GM21423 (cell line): ENCODE measurements around the gene GJB3.
"Not testable (repeated sequence)": the region's sequence is repeated elsewhere in the genome, so short reads cannot be mapped to it uniquely, and the experiment has no call there.

Experiments
- ATAC-seq: cut with Tn5 transposase; IDR thresholded peaks from one replicate; pipeline ENCODE4 v1.9.1; 2021; ENCODE audit warnings: mild to moderate bottlenecking, moderate library complexity; ENCODE audit not compliant: unreplicated experiment

The GJB3 gene

DNA sequence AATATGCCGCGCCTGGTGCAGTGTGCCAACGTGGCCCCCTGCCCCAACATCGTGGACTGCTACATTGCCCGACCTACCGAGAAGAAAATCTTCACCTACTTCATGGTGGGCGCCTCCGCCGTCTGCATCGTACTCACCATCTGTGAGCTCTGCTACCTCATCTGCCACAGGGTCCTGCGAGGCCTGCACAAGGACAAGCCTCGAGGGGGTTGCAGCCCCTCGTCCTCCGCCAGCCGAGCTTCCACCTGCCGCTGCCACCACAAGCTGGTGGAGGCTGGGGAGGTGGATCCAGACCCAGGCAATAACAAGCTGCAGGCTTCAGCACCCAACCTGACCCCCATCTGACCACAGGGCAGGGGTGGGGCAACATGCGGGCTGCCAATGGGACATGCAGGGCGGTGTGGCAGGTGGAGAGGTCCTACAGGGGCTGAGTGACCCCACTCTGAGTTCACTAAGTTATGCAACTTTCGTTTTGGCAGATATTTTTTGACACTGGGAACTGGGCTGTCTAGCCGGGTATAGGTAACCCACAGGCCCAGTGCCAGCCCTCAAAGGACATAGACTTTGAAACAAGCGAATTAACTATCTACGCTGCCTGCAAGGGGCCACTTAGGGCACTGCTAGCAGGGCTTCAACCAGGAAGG, 4.3 kb downstream of the GJB3 start:
- ATAC-seq: no peak

DNA sequence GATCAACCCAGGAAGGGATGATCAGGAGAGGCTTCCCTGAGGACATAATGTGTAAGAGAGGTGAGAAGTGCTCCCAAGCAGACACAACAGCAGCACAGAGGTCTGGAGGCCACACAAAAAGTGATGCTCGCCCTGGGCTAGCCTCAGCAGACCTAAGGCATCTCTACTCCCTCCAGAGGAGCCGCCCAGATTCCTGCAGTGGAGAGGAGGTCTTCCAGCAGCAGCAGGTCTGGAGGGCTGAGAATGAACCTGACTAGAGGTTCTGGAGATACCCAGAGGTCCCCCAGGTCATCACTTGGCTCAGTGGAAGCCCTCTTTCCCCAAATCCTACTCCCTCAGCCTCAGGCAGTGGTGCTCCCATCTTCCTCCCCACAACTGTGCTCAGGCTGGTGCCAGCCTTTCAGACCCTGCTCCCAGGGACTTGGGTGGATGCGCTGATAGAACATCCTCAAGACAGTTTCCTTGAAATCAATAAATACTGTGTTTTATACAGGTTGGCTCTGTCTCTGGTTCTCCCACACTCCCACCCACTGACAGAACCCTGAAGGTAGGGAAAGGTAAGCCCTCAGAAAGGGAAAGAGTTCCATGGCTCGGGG, 5.0 kb downstream of the GJB3 start:
- ATAC-seq: no peak

DNA sequence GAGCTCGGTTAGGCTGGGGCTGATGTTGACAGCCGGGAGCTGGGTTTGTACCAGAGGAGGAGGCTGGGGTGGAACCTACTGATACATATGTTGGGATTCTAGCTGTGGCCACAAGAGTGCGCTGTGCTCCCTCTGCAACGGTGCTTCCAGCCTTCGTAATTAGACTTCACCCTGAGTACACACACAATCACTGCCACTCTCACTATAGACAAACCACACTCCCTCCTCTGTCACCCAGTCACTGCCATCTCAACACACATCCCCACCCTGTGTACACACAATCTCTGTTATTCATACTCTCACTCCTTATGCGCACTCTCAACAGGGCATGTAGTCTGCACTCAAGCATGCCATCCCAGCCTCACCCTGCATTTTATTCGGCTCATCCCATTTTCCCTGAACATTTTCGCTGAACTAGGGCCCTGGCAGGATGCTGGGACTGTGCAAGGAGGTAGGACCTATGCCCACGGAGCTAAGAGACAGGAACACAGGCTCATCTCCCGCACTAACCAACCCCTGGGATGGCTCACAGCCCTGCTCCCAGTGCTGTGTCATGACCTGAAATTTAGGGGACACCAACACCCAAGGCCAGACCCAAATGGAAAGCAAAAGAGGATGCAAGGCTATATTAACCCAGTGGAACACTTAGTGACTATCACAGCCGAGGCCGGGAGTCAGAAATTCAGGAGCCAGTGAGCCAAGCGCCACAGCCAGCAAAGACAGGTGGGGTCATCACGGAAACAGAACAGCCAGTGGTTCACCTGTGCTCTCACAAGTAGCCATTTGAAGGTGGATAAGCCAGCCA, 5.7 kb downstream of the GJB3 start:
- no peak for ATAC-seq

DNA sequence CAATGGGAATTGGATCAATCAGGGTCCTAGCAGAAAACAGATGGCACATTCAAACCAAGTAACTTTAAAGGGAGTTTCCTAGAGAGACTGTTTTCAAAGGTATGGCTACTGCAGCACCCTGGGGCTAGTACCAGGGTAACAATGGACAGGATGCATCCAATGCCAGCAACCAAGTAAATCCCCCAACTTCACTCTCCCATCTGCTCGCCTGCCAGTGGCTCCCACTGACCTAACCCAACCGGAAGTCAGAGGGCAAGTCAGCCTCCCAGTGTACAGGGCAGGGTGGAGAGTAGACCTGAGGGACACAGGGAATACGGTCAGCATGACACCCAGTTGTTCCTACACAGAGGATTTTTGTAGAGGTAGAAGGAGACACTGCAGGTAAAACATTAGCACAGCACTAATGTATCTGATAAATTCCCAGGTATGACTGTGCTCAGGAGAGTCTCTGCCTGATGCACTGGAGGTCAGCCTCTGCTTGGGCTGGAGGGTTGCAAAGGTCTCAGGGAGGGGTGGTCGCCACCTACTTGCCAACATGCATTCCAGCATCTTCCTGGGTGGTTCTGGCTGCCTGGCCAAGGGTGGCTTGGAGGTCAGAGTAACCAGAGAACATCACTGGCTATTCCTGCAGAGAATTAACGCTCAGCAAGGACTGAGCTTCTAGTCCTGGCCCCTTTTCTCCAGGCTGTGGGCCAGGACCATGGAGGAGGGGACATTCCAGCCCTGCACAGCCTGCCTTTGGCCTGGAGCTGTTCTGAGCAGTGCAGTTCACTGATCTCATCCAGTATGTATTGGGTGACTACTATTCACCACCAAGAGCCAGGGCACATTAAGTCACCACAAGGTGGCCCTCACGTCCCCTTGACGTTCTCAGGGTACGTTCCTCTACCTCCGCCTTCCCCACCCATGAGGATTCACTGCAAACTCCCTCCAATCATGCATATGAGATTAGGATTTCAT, 6.7 kb downstream of the GJB3 start:
- no peak for ATAC-seq

DNA sequence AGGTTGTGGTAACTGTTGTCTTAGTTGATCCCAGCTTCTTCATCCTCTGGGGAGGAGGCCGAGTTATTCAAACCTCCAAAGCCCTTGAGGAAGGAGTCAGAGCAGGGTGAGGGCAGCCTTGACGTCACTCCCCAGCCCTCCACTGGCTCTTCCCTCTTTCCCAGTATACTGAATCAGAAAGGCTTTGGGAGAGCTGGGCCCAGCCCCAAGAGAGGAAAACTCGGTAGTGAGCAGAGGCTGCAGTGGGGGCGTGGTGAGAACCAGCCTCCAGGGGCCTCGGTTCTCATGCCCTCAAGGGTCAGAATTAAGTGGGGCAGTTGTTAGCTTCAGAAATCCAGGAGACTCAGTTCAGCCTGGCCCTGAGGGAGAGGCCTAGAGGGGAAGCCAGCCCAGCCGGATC, 10.0 kb downstream of the GJB3 start:
- no peak for ATAC-seq

DNA sequence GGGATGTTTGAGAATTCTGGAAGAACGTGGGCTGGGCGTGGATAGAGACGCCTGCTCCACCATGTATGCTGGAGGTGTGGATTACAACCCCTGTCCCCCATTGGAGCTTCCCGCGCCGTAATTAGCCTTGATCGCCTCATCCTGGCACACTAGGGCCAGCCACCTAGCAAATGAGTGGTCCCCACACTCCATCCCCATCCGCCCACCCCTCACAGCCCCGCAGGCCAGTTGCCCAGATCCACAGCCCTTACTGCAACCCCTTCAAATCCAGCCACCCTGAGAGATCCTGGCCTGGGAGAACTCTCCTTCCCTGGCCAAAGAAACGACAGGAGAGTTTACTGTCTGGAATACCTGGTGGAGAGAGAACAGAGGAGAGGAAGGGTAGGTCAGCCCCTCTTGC, 11.4 kb downstream of the GJB3 start:
- no peak for ATAC-seq

DNA sequence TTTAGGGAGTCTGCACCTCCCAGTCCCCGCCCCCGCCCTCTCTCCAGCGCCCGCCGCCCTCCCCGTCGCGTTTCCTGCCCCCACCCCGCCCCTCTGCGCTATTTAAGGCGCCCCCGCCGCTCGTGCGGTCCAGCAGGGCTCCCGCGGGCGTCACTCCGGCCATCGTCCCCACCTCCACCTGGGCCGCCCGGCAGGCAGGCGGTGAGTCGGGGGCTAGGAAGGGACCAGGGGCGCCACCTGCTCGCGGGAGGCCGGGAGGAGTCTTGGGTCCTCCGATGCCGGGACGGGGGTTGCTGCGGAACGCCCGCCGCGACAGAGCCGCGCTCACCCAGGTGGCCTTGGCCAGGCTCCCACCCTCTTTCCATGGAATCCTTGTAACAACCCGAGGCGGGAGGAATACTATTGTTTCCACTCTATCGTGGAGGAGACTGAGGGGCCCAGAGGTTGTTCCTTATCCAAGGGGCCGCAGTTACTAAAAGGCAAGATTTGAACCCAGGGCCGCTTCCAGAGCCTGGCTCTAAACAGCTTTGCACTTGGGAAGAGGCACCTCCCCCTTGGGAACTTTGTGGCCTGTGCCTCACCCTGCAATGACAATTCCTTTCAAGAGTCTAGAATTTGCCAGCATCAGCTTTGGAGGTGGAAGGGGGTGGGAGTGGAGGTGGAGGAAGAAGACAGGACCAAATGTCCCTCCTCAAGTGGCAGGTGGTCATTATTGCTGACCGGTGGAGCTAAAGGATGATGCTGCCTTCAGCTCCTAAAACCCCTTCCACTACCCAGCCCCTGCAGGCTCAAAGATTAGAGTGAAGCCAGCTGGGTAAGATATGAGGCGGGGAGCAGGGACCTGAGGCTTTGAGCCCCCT, 12.1 kb downstream of the GJB3 start, which contains the start of gene GJA4:
TSS of gene GJA4 (plus strand) at position 132 of the 860 bp plus-strand sequence. CDS start 1,215 bp downstream, outside the sequence.
- no peak for ATAC-seq

DNA sequence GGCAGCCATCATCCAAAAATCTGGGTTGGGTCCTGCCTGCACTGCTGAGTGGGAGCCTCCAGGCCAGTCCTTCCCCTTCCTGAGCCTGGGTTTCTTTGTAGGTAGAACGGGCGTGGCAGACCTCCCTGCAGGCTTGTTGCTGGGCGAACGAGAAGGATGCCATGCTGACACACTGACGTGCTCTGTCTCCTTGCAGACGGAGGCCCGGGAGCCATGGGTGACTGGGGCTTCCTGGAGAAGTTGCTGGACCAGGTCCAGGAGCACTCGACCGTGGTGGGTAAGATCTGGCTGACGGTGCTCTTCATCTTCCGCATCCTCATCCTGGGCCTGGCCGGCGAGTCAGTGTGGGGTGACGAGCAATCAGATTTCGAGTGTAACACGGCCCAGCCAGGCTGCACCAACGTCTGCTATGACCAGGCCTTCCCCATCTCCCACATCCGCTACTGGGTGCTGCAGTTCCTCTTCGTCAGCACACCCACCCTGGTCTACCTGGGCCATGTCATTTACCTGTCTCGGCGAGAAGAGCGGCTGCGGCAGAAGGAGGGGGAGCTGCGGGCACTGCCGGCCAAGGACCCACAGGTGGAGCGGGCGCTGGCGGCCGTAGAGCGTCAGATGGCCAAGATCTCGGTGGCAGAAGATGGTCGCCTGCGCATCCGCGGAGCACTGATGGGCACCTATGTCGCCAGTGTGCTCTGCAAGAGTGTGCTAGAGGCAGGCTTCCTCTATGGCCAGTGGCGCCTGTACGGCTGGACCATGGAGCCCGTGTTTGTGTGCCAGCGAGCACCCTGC, 13.2 kb downstream of the GJB3 start:
- no peak for ATAC-seq

DNA sequence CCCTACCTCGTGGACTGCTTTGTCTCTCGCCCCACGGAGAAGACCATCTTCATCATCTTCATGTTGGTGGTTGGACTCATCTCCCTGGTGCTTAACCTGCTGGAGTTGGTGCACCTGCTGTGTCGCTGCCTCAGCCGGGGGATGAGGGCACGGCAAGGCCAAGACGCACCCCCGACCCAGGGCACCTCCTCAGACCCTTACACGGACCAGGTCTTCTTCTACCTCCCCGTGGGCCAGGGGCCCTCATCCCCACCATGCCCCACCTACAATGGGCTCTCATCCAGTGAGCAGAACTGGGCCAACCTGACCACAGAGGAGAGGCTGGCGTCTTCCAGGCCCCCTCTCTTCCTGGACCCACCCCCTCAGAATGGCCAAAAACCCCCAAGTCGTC, 13.8 kb downstream of the GJB3 start:
- no peak for ATAC-seq

DNA sequence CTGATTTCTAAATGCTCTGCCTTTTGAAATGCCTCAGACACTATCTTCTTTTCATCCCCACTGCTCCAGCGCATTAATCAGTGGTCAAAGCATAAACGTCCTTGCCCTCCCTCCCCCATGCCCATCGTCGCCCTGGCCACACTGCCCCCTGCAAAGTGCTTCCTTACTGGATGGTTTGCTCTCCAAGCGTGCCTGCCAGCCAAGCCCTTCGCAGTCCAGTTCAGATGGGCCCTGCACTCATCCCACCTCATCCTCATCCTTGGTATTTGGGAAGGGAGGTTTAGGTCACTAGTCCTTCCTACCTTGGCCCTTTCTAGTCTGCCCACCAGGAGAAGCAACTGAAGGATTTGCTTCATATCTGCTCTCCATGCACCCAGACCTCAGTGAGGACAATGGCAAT, 14.9 kb downstream of the GJB3 start:
- no peak for ATAC-seq

DNA sequence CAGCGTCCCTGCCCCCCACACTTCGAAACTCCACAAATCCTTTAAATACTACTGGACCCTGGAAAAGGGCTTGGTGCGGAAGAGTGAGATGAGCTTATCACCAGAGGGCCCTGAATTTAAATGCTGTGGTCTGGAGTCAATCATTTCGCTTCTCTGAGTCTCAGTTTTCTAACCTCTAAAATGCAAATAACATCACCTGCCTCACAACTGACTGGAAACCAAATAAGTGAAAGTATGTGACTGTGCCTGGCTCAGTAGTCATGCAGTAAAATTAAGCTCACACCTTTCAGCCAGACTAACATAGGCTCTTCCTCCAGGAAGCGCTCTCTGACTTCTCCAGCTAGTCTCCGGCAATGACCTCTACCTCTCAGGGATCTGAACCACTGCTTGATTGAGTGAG, 16.0 kb downstream of the GJB3 start:
- ATAC-seq: peak; percentile 66

DNA sequence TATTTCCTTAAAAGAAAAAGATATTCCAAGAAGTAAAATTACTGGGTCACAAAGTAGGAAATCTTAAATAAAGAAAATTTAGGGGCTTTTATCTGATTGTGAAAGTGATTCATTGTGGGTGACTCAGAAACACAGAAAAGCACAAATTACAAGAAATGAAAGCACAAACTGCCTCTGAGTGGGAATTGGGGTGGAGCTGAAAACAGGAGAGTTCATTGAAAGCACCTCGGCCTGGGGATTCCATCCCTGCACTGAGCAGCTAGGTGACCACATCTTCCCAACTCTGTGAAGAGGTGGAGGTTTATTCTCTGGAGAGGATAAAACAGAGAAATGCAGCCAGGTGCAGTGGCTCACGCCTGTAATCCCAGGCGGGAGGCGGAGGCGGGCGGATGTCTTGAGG, 19.2 kb downstream of the GJB3 start:
- no peak for ATAC-seq

DNA sequence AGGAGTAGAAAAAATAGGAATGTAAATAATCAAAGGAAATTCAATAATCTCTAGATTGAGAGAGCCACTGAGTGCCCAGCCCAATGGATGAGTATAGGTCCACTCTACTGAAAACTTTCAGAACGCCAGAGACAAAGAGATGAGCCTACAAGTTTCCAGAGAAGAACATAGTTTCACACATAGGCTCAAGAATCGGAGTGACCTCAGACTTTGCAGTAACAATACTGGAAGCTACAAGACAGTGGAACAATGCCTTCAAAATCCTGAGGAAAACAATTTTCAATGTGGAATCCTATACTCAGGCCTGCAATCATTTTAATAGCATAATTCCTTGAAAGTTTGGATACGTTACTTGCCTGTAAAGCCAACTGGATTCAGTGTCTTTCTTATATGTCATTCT, 22.8 kb downstream of the GJB3 start:
- no peak for ATAC-seq

DNA sequence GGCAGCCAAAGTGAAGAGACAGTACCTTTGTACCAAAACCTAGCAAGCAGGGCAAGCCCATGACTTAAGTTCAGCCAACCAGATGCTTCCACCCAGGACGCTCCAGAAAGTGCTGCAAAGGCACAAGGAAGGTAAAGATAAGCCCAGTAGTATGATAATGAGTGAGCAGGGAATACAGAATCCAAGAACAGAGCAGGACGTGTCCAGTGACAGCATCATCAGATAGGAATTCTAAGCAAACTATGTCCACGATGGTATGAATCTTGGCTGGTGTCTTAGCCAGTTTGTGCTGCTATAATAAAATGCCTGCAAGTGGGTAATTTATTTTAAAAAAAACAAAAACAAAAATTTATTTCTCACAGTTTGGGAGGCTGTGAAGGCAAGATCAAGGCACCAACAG, 25.4 kb downstream of the GJB3 start:
- no peak for ATAC-seq

DNA sequence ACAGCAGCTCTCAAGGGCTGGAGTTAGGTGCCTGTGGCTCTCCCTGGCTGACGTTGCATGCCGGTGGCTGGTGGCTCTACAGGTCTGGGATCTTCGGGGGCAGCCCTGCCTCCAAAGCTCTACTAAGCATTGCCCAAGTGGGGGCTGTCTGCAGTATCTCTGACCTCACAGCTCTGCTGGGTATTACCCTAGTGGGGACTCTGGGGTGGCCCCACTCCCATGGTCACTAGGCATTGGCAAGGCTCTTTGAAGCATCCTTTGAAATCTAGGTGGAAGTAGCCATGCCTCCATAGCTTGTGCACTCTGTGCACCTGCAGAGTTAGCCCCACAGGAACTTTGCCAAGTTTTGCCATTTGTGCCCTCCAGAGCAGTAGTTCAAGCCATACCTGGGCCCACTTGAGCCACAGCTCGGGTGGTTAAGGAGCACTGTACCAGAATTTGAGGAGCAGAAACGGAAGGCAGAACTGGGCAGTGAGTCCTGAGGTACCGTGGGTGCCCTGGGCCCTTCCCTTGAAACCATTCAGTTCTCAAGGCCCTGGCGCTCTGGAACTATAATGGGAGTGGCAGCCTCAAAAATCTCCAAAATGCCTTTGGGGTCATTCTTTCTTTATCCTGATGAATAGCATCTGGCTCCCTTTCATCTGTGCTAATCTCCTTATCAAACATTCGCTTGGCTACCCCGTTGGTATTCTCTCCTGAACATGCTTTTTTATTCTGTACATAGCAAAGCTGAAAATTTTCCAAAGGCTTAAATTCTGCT, 27.2 kb downstream of the GJB3 start:
- no peak for ATAC-seq

DNA sequence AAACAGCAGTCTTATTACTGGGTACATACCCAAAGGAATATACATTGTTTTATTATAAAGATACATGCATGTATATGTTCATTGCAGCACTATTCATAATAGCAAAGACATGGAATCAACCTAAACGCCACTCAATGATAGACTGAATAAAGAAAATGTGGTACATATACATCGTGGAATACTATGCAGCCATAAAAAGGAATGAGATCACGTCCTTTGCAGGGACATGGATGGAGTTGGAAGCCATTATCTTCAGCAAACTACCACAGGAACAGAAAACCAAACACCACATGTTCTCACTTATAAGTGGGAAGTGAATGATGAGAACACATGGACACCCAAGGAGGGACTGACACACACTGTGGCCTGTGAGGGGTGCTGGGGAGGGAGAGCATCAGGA, 29.8 kb downstream of the GJB3 start:
- not testable (repeated sequence) for ATAC-seq

DNA sequence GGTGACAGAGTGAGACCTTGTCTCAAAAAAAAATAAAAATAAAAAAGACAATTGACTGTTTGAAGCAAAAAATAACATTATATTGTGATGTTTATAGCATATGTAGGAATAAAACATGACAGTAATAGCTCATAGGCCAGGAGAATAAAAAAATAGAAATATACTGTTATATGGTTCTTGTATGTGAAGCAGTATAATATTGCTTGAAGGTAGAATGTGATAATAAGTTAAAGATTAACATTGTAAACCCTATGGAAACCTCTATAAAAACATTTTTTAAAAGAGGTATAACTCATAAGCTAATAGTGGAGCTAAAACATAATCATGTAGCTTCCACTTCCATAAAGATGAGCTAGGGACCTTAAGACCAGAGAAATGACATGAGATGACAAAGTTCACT, 35.3 kb downstream of the GJB3 start:
- no peak for ATAC-seq

DNA sequence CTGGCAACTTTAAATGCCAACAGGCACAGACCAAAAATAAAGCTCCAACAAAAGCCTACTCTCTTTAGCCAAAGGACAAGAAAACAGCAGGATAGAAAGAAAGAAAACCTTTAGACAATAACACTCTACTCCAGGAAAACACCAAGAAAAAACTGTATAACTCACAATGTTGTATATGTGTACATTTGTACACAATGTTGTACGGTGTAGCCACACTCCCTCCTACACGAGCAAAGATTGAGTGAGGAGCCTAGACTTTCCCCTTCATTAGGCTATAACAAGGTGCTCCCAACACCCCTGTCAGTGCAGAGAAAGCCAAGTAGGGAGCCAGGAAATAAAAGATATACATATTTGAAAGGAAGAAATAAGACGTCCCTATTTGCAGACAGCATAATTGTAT, 35.8 kb downstream of the GJB3 start:
- no peak for ATAC-seq

DNA sequence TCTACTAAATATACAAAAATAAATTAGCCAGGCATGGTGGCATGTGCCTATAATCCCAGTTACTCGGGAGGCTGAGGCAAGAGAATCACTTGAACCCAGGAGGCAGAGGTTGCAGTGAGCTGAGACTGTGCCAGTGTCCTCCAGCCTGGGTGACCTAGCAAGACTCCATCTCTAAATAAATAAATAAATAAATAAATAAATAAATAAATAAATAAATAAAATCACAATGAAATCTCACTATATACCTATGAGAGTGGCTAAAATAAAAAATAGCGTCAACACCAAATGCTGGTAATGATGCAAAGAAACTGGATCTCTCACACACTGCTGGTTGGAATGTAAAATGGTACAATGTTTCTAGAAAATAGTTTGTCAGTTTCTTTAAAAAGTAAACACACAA, 37.8 kb downstream of the GJB3 start:
- not testable (repeated sequence) for ATAC-seq
